ENCODE results near the gene RFPL4A.
A peak's percentile ranks its signal among the peaks of the same experiment; 100 is the strongest.
"Not testable (repeated sequence)": the region's sequence is repeated elsewhere in the genome, so short reads cannot be mapped to it uniquely, and the experiment has no call there.

RFPL4A gene

GRCh38 chr19:55766466-55766865 lies 7.6 kb downstream of the RFPL4A start:
- Histone ChIP-seq H3K27me3 (ENCODE audit: low read depth, low read length) (peaks cover 2% of the 10 kb centered on the region; the same call in 1 of the 2 replicates), H3K9me3 (ENCODE audit: insufficient read depth, low read length) (no peaks in the 10 kb centered on the region; the same call in 1 of the 2 replicates), H2AFZ (ENCODE audit: low read depth, low read length) (no peak overlapping the region), H3K9ac (ENCODE audit: low read length) (no peak overlapping the region), H4K20me1 (ENCODE audit: insufficient read depth, low read length) (no peaks in the 10 kb centered on the region), H3K36me3 (replicated peaks; ENCODE audit: low read depth, low read length) (no peaks in the 10 kb centered on the region), H3K79me2 (ENCODE audit: low read length) (no peaks in the 10 kb centered on the region), H3K27ac (ENCODE audit: low read length) (no peak overlapping the region), H3K4me3 (ENCODE audit: low read length) (no peak overlapping the region), H3K4me1 (ENCODE audit: low read length) (no peaks in the 10 kb centered on the region), H3K4me2 (ENCODE audit: low read length) (no peak overlapping the region)
- no peak for TF ChIP-seq EZH2phosphoT487 (IDR thresholded peaks at IDR 0.05; ENCODE audit: low read depth)
- TF ChIP-seq, protein P1, sequence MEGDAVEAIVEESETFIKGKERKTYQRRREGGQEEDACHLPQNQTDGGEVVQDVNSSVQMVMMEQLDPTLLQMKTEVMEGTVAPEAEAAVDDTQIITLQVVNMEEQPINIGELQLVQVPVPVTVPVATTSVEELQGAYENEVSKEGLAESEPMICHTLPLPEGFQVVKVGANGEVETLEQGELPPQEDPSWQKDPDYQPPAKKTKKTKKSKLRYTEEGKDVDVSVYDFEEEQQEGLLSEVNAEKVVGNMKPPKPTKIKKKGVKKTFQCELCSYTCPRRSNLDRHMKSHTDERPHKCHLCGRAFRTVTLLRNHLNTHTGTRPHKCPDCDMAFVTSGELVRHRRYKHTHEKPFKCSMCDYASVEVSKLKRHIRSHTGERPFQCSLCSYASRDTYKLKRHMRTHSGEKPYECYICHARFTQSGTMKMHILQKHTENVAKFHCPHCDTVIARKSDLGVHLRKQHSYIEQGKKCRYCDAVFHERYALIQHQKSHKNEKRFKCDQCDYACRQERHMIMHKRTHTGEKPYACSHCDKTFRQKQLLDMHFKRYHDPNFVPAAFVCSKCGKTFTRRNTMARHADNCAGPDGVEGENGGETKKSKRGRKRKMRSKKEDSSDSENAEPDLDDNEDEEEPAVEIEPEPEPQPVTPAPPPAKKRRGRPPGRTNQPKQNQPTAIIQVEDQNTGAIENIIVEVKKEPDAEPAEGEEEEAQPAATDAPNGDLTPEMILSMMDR (IDR thresholded peaks at IDR 0.05; ENCODE audit: low read depth, low read length): no peak

- not testable (repeated sequence) for H3K9ac ChIP-seq (ENCODE audit: low read length); H3K4me3 ChIP-seq (ENCODE audit: low read length); H3K36me3 ChIP-seq (replicated peaks; ENCODE audit: low read depth, low read length); H4K20me1 ChIP-seq (ENCODE audit: insufficient read depth, low read length); H3K4me2 ChIP-seq (ENCODE audit: low read length); H3K4me1 ChIP-seq (ENCODE audit: low read length); H3K79me2 ChIP-seq (ENCODE audit: low read length); H3K27me3 ChIP-seq (ENCODE audit: low read depth, low read length); H2AFZ ChIP-seq (ENCODE audit: low read depth, low read length); H3K9me3 ChIP-seq (ENCODE audit: insufficient read depth, low read length); H3K27ac ChIP-seq (ENCODE audit: low read length)
These were observed 9.9 kb downstream of the RFPL4A start, which contains the start of gene RFPL4AL1 for GRCh38 chr19:55768818-55769217. Gene RFPL4AL1 (plus strand): TSS chr19:55769118. CDS start chr19:55771805, 2,687 bp downstream.

DNA sequence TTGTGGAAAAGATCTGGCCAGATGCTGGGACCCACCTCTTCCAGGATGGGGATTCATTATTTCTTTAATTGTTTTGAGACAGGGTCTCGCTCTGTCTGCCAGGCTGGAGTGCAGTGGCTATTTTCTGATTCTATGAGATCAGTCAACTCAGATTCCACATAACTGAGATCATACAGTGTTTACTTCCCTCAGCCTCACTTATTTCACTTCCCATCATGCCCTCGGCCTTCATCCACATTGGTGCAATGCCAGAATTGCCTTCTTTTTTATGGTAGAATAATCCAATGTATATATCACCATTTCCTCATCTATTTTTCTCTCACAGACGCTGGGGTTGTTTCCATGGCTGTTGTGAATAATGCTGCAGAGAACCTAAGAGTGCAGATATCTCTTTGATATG lies 10.7 kb downstream of the RFPL4A start:
- H3K36me3 ChIP-seq (replicated peaks; ENCODE audit: low read depth, low read length); H3K4me1 ChIP-seq (ENCODE audit: low read length); H3K27ac ChIP-seq (ENCODE audit: low read length); H2AFZ ChIP-seq (ENCODE audit: low read depth, low read length); H3K9me3 ChIP-seq (ENCODE audit: insufficient read depth, low read length); H3K79me2 ChIP-seq (ENCODE audit: low read length); H3K4me3 ChIP-seq (ENCODE audit: low read length); H4K20me1 ChIP-seq (ENCODE audit: insufficient read depth, low read length); H3K4me2 ChIP-seq (ENCODE audit: low read length); H3K9ac ChIP-seq (ENCODE audit: low read length); H3K27me3 ChIP-seq (ENCODE audit: low read depth, low read length): not testable (repeated sequence)

DNA sequence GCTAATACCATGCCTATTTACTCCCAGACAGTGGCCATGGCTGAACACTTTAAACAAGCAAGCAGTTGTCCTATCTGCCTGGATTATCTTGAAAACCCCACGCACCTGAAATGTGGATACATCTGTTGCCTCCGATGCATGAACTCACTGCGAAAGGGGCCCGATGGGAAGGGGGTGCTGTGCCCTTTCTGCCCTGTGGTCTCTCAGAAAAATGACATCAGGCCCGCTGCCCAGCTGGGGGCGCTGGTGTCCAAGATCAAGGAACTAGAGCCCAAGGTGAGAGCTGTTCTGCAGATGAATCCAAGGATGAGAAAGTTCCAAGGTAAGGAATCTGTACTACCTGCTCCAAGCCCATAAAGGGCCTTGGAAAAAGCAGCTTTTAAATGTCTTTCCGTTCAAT lies 18.6 kb downstream of the RFPL4A start:
- no peaks in the 10 kb centered on the region for H3K9me3 ChIP-seq (ENCODE audit: insufficient read depth, low read length)
- no peak overlapping the region for H2AFZ ChIP-seq (ENCODE audit: low read depth, low read length)
- H4K20me1 ChIP-seq (ENCODE audit: insufficient read depth, low read length): no peaks in the 10 kb centered on the region
- no peak overlapping the region for H3K4me2 ChIP-seq (ENCODE audit: low read length)
- H3K36me3 ChIP-seq (replicated peaks; ENCODE audit: low read depth, low read length): no peaks in the 10 kb centered on the region
- no peaks in the 10 kb centered on the region for H3K79me2 ChIP-seq (ENCODE audit: low read length)
- H3K9ac ChIP-seq (ENCODE audit: low read length): no peak overlapping the region
- TF ChIP-seq, protein P1 (IDR thresholded peaks at IDR 0.05; ENCODE audit: low read depth, low read length): peak; percentile 63
- no peak for TF ChIP-seq EZH2phosphoT487 (IDR thresholded peaks at IDR 0.05; ENCODE audit: low read depth)
- no peak overlapping the region for H3K4me3 ChIP-seq (ENCODE audit: low read length)
- no peaks in the 10 kb centered on the region for H3K27me3 ChIP-seq (ENCODE audit: low read depth, low read length)
- no peaks in the 10 kb centered on the region for H3K4me1 ChIP-seq (ENCODE audit: low read length)
- H3K27ac ChIP-seq (ENCODE audit: low read length): no peak overlapping the region

DNA sequence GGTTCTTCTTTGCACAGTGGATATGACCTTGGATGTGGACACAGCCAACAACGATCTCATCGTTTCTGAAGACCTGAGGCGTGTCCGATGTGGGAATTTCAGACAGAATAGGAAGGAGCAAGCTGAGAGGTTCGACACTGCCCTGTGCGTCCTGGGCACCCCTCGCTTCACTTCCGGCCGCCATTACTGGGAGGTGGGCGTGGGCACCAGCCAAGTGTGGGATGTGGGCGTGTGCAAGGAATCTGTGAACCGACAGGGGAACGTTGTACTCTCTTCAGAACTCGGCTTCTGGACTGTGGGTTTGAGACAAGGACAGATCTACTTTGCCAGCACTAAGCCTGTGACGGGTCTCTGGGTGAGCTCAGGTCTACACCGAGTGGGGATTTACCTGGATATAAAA lies 19.4 kb downstream of the RFPL4A start:
- H3K27me3 ChIP-seq (ENCODE audit: low read depth, low read length): no peaks in the 10 kb centered on the region
- no peaks in the 10 kb centered on the region for H3K4me1 ChIP-seq (ENCODE audit: low read length)
- no peak overlapping the region for H3K9ac ChIP-seq (ENCODE audit: low read length)
- H3K4me3 ChIP-seq (ENCODE audit: low read length): no peak overlapping the region
- H3K27ac ChIP-seq (ENCODE audit: low read length): no peak overlapping the region
- no peaks in the 10 kb centered on the region for H4K20me1 ChIP-seq (ENCODE audit: insufficient read depth, low read length)
- TF ChIP-seq, protein P1 (IDR thresholded peaks at IDR 0.05; ENCODE audit: low read depth, low read length): no peak
- no peak for TF ChIP-seq EZH2phosphoT487 (IDR thresholded peaks at IDR 0.05; ENCODE audit: low read depth)
- no peaks in the 10 kb centered on the region for H3K9me3 ChIP-seq (ENCODE audit: insufficient read depth, low read length)
- H2AFZ ChIP-seq (ENCODE audit: low read depth, low read length): no peak overlapping the region
- H3K79me2 ChIP-seq (ENCODE audit: low read length): no peaks in the 10 kb centered on the region
- no peak overlapping the region for H3K4me2 ChIP-seq (ENCODE audit: low read length)
- no peaks in the 10 kb centered on the region for H3K36me3 ChIP-seq (replicated peaks; ENCODE audit: low read depth, low read length)
